HG03196 (cell line): ENCODE results near the gene ZNF77.
"Not testable (repeated sequence)": the region's sequence is repeated elsewhere in the genome, so short reads cannot be mapped to it uniquely, and the experiment has no call there.

Experiments
- ATAC-seq: cut with Tn5 transposase; IDR thresholded peaks from one replicate; pipeline ENCODE4 v1.9.1; 2021; ENCODE audit not compliant: unreplicated experiment

Gene ZNF77

DNA sequence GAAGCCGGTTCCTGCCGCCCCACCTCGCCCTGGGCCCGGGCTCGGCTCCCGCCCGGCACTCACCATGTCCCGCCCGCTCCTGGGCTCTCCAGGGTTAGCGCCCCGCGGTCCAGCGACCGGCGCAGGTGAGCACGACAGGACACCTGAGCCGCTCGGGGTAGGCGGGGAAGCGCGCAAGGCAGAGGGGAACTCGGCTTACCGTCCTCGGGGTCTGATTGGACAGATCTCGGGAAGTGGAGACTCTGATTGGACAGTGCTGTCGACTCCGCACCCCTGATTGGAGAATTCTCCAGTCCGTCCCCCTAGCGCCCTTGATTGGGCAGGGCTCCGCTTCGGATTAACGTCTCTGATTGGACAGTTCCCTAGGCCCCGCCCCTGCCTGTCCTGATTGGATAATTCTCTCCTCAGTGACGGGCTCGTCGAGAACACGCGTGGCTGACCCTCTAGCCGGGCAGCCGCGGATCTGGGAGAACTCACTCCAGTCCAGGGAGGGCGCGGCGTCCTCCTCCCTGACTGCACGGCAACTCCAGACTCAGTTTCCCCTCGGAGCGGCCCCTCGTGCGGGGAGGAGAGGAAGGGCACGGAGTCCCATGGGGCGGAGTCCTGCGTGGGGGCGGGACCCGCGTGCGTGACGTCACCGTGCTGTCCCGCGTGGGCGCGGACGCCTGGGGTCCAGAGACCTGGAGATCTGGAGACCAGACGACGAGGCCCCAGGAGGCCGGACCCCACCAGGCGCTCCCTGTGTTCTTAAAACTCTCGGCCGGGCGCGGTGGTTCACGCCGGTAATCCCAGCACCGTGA, at the start of gene ZNF77:
ZNF77 (minus strand) TSS at position 197 of the 800 bp plus-strand sequence; CDS start at position 66, 131 bp downstream.
- ATAC-seq = peak; percentile 90

GRCh38 chr19:2993579-2993978, 48.8 kb upstream of the ZNF77 start:
- no peak for ATAC-seq

- ATAC-seq = no peak
Measured at GRCh38 chr19:2992958-2993357, 48.2 kb upstream of the ZNF77 start.

DNA sequence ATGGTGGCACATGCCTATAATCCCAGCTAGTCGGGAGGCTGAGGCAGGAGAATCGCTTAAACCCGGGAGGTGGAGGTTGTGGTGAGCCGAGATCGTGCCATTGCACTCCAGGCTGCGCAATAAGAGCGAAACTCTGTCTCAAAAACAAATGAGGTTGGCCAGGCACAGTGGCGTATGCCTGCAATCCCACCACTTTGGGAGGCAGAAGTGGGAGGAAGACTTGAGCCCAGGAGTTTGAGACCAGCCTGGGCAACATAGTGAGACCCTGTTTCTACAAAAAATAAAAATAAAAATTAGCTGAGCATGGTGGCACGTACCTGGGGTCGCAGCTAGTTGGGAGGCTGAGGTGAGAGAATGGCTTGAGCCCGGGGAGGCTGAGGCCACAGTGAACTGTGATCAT, 47.6 kb upstream of the ZNF77 start:
- ATAC-seq = not testable (repeated sequence)

DNA sequence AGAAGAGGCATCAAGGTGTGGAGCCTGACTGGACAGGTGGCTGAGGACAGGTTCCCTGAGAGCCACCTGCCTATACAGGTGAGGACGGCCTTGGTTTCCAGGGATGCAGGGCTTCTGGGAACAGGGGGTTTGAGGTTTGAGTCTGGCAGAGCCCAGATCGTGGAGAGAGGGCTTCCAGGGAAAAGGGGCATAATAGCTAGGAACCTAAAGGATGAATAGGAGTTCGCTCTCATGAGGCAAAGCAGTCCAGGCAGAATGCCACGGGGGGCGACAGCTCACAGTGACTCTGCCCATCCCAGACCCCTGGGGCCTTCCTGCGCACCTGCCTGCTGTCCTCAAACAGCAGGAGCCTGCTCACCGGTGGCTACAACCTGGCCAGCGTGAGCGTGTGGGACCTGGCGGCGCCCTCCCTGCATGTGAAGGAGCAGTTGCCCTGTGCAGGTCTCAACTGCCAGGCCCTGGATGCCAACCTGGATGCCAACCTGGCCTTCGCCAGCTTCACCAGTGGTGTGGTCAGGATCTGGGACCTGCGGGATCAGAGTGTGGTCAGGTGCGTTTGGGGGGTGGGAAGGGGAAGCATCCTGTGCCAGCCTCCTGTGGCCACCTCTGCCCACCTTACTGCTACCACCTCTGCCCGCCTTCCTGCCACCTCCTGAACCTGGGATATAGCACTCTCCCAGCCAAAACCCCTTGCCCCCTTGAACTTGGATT, 44.6 kb upstream of the ZNF77 start:
- ATAC-seq = no peak

GRCh38 chr19:2988568-2988967, 43.8 kb upstream of the ZNF77 start:
- ATAC-seq = no peak

DNA sequence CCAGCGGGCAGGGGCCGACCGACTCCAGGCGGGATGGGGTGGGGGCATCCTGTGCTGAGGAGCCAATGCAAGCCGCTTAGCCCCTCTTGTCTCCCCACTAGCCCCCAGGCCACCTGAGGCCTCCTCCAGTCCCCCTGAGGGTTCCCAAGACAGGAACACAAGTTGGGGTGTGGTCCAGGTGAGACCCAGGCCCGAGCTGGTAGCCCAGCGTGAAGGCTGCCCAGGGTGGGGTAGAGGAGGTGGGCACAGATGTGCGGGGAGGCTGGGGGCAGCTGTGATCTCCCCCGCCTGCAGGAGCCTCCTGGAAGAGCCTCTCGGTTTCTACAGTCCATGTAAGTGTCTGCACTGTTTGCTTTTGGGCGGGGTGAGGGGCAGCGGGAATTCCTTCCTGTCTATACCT, 43.0 kb upstream of the ZNF77 start:
- ATAC-seq = no peak

GRCh38 chr19:2986951-2987524, 42.3 kb upstream of the ZNF77 start:
- ATAC-seq = no peak

GRCh38 chr19:2984215-2984528, 39.4 kb upstream of the ZNF77 start:
- ATAC-seq = no peak

- no peak for ATAC-seq
Measured at GRCh38 chr19:2983351-2984214, 38.8 kb upstream of the ZNF77 start.

GRCh38 chr19:2982983-2983350, 38.2 kb upstream of the ZNF77 start:
- ATAC-seq = no peak

DNA sequence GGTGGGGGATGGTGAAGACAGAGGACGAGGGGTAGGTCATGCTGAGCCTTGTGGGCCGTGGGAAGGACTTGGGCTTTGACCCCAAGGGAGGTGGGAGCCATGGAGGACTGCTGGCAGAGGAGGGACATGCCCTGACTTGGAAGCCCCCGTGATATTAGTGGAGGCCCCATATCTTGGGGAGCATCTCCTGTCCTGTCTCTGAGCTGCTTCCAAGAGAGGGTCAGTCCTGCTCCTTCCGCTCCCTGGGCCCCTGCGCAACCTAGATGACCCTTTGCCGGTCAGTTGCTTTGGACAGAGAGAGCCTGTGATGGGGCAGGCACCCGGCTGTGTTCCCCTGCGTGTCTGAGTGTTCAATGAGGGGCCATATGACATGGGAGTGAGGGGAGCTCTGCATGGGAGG, 37.8 kb upstream of the ZNF77 start:
- ATAC-seq = no peak

DNA sequence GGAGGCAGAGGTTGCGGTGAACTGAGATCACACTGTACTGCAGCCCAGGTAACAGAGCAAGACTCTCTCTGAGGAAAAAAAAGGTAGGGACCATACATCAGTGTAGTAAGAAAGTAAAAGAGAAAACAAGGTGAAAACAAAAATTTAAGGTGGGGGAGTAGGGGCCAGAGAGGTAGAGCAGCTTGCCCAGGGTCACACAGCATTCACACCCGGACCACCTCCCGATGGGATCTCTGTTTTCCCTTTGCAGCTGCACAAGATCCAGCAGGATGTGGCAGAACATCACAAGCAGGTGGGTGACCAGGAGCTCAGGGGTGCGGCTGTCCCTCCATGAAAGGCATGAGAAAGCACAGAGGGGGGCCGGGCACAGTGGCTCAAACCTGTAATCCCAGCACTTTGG, 37.1 kb upstream of the ZNF77 start:
- ATAC-seq = no peak

DNA sequence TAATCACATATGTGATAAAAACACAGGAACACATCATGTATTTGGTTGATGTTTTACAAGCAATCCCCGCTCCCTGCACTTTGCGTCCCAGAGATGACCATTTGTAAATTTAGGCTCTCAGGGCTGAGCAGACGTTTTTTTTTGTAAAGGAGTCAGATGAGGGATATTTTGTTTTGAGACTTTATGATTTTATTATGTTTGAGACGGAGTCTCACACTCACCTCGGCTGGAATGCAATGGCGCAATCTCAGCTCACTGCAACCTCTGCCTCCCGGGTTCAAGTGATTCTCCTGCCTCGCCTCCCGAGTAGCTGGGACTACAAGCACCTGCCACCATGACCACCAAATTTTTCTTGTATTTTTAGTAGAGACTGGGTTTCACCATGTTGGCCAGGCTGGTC, 34.0 kb upstream of the ZNF77 start:
- no peak for ATAC-seq

- ATAC-seq = no peak
Measured at GRCh38 chr19:2978166-2978767, 33.5 kb upstream of the ZNF77 start.

DNA sequence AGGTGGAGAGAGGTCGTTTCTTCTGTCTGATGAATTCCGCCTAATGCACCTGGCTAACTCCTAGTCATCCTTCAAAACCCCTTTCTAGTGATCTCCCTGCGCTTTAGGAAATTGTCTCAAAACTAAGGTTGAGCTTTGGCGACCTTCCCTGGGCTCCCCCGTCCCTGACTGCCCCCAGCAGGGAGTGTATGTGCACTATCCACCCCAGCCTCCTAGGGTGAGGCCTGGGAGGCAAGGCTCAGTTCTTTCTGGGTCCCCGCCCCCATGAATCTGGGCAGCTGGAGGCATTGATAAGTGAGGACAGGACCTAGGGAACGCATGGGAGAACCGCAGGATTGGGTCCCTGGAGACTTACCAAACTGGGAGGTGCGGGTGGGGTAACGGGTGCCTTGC, 33.0 kb upstream of the ZNF77 start:
- ATAC-seq = no peak

DNA sequence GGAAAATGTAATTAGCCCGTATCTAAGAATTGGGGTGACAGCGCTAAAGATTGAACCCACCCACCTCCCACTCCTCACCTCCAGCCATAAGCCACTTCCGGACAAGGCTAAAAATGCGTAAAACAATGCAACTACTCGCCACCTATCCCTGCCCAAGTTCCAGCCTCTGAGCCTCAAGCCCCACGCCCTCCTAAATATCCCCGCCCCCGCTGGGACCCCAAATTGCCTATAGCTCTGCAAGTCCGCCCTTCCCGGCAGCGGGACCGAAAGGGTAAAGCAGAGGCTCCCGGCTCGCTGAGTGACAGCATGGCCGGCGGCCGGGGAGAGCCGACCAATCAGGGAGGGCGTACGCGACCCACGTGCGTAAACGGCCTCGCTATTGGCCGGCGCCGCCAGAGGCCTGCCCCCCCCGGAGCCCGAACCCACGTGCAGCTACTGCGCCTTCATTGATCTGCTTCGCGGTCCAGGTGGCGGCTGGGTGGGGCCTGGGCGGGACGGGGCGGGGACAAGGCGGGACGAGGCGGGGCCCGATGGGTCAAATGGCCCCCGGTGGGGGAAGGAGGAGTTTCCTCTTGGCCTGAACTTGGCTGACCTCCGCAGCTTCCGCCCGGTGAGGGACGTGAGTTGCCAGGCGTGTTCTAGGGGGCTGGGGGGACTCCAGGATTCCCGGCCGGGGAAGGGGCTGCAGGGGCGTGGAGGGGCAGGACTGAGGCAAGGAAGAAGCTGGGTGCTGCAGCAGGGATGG, 32.4 kb upstream of the ZNF77 start, which contains the start of gene TLE6:
TLE6 (plus strand) TSS at position 564 of the 745 bp plus-strand sequence. CDS start 670 bp downstream, outside the sequence.
- ATAC-seq = peak; percentile 83

GRCh38 chr19:2976609-2977000, 31.8 kb upstream of the ZNF77 start:
- ATAC-seq = no peak

- ATAC-seq = no peak
Measured at GRCh38 chr19:2974342-2975041, 29.7 kb upstream of the ZNF77 start.

DNA sequence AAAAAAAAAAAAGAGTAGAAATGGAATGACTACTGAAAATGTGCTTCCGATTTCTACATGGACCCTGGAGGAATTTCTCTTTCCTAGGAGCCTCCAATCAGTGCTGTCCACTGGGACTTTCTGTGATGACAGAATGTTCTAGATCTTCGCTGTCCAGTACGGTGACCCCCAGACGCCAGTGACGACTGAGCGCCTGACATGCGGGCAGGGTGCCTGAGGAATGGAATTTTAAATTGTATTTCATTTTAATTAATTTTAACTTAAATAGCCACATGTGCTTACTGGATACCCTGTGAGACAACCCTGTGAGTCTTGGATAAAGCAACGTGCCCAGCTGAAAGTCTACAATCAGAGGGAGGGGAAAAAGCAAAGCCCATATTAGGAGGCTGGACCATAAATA, 28.5 kb upstream of the ZNF77 start:
- no peak for ATAC-seq
